Body of pancreas (tissue), 4 donors: ENCODE data around the gene IGHMBP2. TPM values are rescaled to one million over a fixed set of nuclear protein-coding genes. Genes with fewer than 3 reads are reported as not detected.

Experiments used
- ATAC-seq: fragments of 150-250 bp; one replicate; pipeline ENCODE4 v1.9.1; 2016
- DNase-seq, 4 donors: peaks; one replicate each; pipeline ENCODE4 v3.0.0-alpha.2; 2019
- H3K27ac ChIP-seq, 4 donors: fragments of 200-600 bp; sonication (generic); 1 replicate in 3 of 4; 2 replicates in 1 of 4; pipeline versions ENCODE4 v1.5.1 to v1.6.1; 2016 to 2019; ENCODE audit warnings: mild to moderate bottlenecking in 1 of 4, mixed read lengths in 1 of 4, moderate library complexity in 1 of 4
- H3K27me3 ChIP-seq, 2 donors: fragments of 200-600 bp; sonication (generic); one replicate each; pipeline ENCODE4 v1.6.0; 2016; ENCODE audit warnings: mild to moderate bottlenecking in 1 of 2
- H3K36me3 ChIP-seq, 2 donors: fragments of 200-600 bp; sonication (generic); replicated peaks in 1 of 2; 2 replicates each; pipeline ENCODE4 v1.5.1; 2016; ENCODE audit warnings: low read depth in 2 of 2; ENCODE audit not compliant: insufficient read depth in 1 of 2
- H3K4me1 ChIP-seq: fragments of 200-600 bp; sonication (generic); one replicate; pipeline ENCODE4 v1.6.0; 2016
- H3K4me3 ChIP-seq, 2 donors: fragments of 200-600 bp; sonication (generic); 1 replicate in 1 of 2; 2 replicates in 1 of 2; pipeline ENCODE4 v1.5.1; 2016 to 2019
- H3K9me3 ChIP-seq, 3 donors: fragments of 200-600 bp; sonication (generic); 1 replicate in 2 of 3; 2 replicates in 1 of 3; pipeline ENCODE4 v1.5.1; 2016
- CTCF ChIP-seq, 7 experiments: fragments of 450-650 bp in 4 of 7; fragments of 200-600 bp in 3 of 7; sonication (generic) in 3 of 7; IDR thresholded peaks; one replicate each; pipeline ENCODE4 v1.5.1; 2016 to 2019; ENCODE audit warnings: antibody characterized with exemption in 7 of 7
- POLR2A ChIP-seq, 3 donors: fragments of 450-650 bp; IDR thresholded peaks; one replicate each; pipeline ENCODE4 v1.6.1; 2016; ENCODE audit warnings: antibody characterized with exemption in 3 of 3, mild to moderate bottlenecking in 2 of 3
- WGBS, 2 donors: methylation state at CpG; one replicate each; pipeline ENCODE4 v1.1.5; 2017; 5-methylcytosine and 5-hydroxymethylcytosine counted together
- intact Hi-C: fragments of 100-400 bp; cut with DNase I; formaldehyde crosslinking; loops from one replicate; pipeline ENCODE4 v1.15.1; 2023
- total RNA-seq, 2 donors: library from RNA; depleted of rRNA; stranded (reverse); fragments of >200 nt; gene quantifications; one replicate each; pipeline ENCODE4 v1.1.0, GENCODE V29; 2016

The IGHMBP2 gene
- total RNA-seq, 2 donors from 2014 or later: 6.2 to 17.1 TPM

GRCh38 chr11:68954836-68955606, 51.3 kb downstream of the IGHMBP2 start:
- Histone ChIP-seq H3K9me3 (no peaks in the 10 kb centered on the region), H3K27ac (no peak overlapping the region), H3K4me1 (peaks cover 8% of the 10 kb centered on the region), H3K36me3 (no peaks in the 10 kb centered on the region), H3K4me3 (no peak overlapping the region), H3K27me3 (no peaks in the 10 kb centered on the region)
- peak; percentile 33 for ATAC-seq
- intact Hi-C loops: no loop called here
- TF ChIP-seq CTCF (IDR thresholded peaks at IDR 0.05): no peak
- no peak for TF ChIP-seq POLR2A (IDR thresholded peaks at IDR 0.05)
- DNase-seq: peak in 2 of 4 donors; percentile 23 to 38
- WGBS, 2 donors: 39 to 66% methylated on average over 10 to 30 of the region's 30 CpGs

- H3K4me3 ChIP-seq: no peak overlapping the region
- WGBS, 2 donors: 10 to 28% methylated on average over 3 to 4 of the region's 5 CpGs
- ATAC-seq (no peak), DNase-seq (no peak)
- H3K27me3 ChIP-seq: no peaks in the 10 kb centered on the region
- intact Hi-C loops: no loop called here
- H3K4me1 ChIP-seq: peaks cover 8% of the 10 kb centered on the region
- no peak overlapping the region for H3K27ac ChIP-seq
- TF ChIP-seq POLR2A (IDR thresholded peaks at IDR 0.05) (no peak), CTCF (IDR thresholded peaks at IDR 0.05) (no peak)
- H3K36me3 ChIP-seq: no peaks in the 10 kb centered on the region
- no peaks in the 10 kb centered on the region for H3K9me3 ChIP-seq
These were observed 51.9 kb downstream of the IGHMBP2 start for GRCh38 chr11:68955607-68955958.

GRCh38 chr11:68956142-68956541, 52.5 kb downstream of the IGHMBP2 start:
- Histone ChIP-seq H3K9me3 (no peaks in the 10 kb centered on the region), H3K4me3 (no peak overlapping the region), H3K36me3 (no peaks in the 10 kb centered on the region), H3K27me3 (no peaks in the 10 kb centered on the region), H3K27ac (no peak overlapping the region), H3K4me1 (peaks cover 8% of the 10 kb centered on the region)
- ATAC-seq (no peak), DNase-seq (no peak)
- TF ChIP-seq CTCF (IDR thresholded peaks at IDR 0.05) (no peak), POLR2A (IDR thresholded peaks at IDR 0.05) (no peak)
- intact Hi-C loops: no loop called here
- 0 to 5% methylated on average over 1 to 12 of the region's 12 CpGs for WGBS, 2 donors

- TF ChIP-seq POLR2A (IDR thresholded peaks at IDR 0.05) (no peak), CTCF (IDR thresholded peaks at IDR 0.05) (no peak)
- intact Hi-C loops: no loop called here
- Histone ChIP-seq H3K27me3 (no peaks in the 10 kb centered on the region), H3K9me3 (no peaks in the 10 kb centered on the region), H3K4me3 (no peak overlapping the region), H3K36me3 (no peaks in the 10 kb centered on the region), H3K4me1 (peaks cover 8% of the 10 kb centered on the region), H3K27ac (no peak overlapping the region)
- WGBS, 2 donors: 64% methylated on average over 11 of the region's 12 CpGs; no CpG with 5 or more reads in 1 of the 2 donors
- DNase-seq: no peak
- ATAC-seq: no peak
These were observed 53.0 kb downstream of the IGHMBP2 start for GRCh38 chr11:68956547-68957254.
